ENCODE data around the gene MEF2D.

The MEF2D gene

GRCh38 chr1:156467906-156468305, 32.7 kb downstream of the MEF2D start:
- DNase-seq (ENCODE audit: low spot score) = no peak

GRCh38 chr1:156467385-156467784, 33.2 kb downstream of the MEF2D start:
- no peak for DNase-seq (ENCODE audit: low spot score)

DNA sequence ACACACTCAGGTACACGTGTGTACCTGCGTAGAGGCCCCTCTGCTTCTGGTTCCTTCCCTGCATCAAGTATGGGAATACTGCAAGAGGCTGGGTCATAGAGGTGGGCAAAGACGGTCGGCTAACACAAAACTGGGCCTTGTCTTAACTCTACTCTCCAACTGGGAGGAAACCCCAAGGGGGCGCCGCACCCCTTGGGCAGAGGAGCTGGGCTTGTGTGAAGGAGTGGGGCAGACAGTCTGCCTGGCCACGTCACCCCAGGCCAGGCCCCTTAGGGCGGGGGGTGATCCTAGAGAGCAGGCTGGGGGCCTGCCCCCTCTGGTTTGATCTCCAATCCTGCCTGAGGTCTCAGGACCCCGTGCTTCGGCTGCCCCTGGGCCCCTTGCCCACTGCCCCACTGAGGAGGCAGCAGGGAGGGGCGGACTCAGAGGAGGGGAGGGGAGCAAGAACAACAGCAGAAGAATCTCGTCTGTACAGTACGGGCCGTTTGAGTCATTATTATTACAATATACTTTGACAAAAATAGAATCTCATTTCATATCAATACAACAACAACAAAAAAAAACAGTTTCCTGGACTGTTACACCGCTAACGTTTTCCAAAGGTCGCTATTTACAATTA, 34.7 kb downstream of the MEF2D start:
- DNase-seq (ENCODE audit: low spot score) = no peak

- DNase-seq (ENCODE audit: low spot score) = no peak
Measured at GRCh38 chr1:156464825-156465452, 35.6 kb downstream of the MEF2D start.

GRCh38 chr1:156464335-156464734, 36.2 kb downstream of the MEF2D start:
- no peak for DNase-seq (ENCODE audit: low spot score)

DNA sequence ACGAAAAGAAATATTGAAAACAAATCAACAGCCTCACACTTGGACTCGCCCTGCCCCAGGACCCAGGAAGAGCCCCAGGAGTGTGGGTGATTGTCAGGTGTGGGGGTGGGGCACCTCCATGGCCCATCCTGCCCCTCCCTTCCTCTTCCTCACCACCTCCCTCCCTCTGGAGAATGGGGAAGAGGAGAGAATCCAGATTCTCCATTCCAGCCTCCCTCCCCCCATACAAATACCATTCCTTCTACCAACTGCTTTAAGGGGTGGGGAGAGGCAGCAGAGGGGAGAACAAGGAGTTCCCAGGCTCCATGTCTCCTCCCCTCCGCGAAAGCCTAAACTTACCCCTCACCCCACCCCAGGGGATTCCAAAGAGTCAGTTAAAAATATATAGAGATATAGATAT, 36.7 kb downstream of the MEF2D start:
- no peak for DNase-seq (ENCODE audit: low spot score)

DNA sequence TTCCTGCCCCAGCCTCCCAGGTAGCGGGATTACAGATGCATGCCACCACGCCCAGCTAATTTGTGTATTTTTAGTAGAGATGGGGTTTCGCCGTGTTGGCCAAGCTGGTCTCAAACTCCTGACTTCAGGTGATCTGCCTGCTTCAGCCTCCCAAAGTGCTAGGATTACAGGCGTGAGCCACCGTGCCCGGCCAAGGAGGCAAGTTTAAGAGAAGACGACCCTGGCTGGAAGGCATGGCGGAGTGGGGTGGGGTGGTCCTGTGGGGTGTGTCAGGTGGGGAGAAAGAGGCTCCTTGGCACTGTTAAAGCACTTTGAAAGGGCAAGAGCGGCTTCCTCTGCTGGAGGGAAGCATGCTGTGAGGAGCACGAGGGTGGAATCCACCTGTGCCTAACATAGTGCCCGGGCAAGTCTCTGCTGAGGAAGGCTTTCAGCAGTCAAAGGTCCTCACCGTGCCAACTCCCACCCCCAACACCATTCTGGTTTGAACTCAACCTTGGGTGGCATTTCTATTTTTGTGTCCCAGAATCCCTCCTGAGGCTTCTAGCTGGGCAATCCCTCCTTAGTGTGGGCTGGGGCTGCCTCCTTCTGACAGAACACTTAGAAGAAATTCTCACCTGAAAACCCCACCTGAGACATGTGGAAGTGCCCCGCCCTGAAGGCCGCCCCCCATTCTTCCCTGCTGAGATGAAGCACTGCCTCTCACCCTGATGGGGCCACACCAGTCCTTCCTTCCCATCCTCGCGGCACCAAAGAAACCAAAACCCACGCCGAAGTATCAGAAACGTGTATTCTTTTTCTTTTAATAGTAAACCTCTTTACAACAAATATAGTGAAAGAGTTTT, 37.4 kb downstream of the MEF2D start:
- no peak for DNase-seq (ENCODE audit: low spot score)

DNA sequence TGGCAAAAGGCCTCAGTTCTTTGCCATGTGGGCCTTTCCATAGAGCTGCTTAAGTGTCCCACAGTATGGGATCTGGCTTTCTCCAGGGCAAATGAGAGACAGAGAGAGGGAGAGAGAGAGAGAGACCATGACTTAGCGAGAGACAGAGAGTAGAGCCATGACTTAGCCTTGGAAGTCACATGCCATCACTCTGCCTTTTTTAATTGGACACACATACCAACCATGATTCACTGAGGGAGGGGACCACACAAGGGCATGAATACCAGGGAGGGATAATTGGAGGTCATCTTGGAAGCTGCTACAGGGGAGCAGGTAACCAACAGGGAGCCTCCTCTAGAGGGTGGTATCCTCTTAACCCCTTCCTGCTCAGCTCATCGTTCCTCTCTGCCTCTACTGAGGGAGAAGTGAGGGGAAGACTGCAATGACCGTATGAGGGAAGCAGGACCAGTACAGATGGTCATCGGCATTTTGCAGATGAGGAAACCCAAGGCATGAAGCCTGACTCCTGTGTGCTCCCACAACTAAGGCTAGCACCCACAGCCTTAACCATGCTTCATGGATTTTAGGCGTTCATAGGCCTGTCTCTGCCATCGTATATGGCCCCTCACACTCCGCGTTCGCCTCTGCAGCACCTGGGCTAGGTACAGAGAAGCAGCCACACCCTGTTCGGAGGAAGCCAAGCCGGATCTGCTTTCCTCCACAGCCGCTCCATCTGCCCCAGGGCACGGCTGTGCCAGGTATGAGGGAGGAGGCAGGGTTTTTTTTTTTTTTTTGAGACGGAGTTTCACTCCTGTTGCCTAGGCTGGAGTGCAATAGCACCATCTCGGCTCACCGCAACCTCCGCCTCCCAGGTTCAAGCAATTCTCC, 38.6 kb downstream of the MEF2D start:
- DNase-seq (ENCODE audit: low spot score) = no peak

- DNase-seq (ENCODE audit: low spot score) = no peak
Measured at GRCh38 chr1:156461109-156461508, 39.5 kb downstream of the MEF2D start.

GRCh38 chr1:156460525-156460924, 40.0 kb downstream of the MEF2D start:
- DNase-seq (ENCODE audit: low spot score) = no peak

DNA sequence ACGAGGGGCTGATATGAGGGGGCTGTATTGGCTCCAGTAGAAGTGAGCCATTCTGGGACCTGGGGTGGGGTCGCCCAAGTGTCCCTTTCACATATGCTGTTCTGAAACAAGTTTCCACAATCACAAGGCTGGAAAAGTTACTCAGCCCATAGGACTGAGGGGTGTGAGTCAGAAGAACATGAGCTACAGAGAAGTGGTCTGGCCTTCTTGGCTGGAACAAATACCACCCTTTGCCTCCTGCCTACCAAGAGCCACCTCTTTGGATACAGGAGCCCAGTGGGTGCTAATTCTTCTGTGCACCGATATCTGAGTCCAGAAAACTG, 42.4 kb downstream of the MEF2D start:
- DNase-seq (ENCODE audit: low spot score) = no peak

DNA sequence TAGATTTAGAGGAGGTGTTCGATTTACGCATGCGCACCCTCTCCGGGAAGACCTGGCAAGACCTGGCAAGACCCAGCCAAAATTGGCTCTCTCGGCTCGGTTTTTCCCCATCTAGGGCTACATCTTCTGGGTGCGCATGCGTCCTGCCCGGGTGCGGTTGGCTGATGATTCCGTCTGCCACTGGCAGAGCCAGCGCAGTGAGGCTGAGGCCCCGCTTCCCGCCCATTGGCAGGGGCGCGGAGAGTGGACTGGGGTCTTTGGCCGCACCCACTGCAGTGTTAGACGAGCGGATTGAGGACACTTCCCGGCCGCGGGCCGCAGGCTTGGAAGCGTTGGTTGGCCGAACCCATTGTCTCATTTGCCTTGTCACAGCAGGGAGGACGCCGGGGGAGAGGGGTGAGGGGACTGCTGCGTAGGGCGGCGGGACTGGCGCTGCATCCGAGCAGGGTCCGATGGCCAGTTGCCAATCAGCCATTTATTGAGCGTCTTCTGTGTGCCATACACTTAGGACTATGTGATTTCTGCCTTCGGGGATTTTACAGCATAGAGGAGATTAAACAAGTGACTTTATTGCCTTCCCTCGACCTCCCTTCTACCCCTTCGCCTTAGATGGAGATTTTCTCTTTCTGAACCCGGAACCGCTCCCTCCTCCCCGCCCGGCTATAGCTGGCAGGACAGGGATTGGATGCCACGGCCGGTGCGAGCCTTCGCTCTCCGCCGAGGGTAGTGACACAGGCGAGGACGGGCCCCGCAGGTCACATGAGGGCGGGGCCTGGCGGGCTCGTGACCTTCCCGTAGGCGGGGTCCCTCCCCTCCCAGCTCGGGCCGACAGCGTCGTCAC, 43.7 kb downstream of the MEF2D start:
- DNase-seq (ENCODE audit: low spot score) = peak; percentile 98

- no peak for DNase-seq (ENCODE audit: low spot score)
Measured at GRCh38 chr1:156455362-156455761, 45.2 kb downstream of the MEF2D start.

- no peak for DNase-seq (ENCODE audit: low spot score)
Measured at GRCh38 chr1:156452907-156453306, 47.7 kb downstream of the MEF2D start.

DNA sequence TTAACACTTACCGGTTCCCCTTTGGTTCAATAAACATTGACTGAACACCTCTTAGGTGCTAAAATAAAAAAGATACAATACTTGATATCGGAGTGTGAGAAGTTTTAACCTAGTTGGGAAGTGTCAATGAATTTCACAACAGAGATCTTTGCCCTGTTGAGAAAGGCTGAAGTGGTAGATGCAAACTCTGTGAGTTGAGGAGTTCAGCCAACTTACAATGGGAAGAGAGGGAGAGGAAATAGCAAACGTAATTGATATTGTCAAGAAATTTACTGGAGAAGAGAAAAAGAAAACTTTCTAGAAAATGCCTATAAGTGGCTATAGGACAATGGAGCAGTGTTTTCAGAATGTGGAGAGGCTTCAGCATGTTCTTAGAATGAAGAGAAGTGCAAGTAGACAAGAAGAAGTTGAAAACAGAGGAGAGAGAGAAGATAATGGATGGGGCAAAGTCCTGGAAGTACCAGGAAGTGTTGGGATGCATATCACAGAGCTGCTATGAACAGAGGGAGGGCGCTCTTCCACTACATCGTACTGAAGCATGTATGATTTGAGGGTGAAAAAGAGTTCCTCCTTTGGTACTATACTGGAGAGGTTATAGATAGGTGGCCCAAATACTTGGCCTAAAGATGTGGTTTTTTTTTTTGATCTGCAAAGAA, 48.9 kb downstream of the MEF2D start:
- no peak for DNase-seq (ENCODE audit: low spot score)

- no peak for DNase-seq (ENCODE audit: low spot score)
Measured at GRCh38 chr1:156448134-156448967, 52.2 kb downstream of the MEF2D start.

- peak; percentile 81 for DNase-seq (ENCODE audit: low spot score)
Measured at GRCh38 chr1:156445789-156446263, 54.7 kb downstream of the MEF2D start.

- peak; percentile 25 for DNase-seq (ENCODE audit: low spot score)
Measured at GRCh38 chr1:156444407-156445001, 56.1 kb downstream of the MEF2D start.

DNA sequence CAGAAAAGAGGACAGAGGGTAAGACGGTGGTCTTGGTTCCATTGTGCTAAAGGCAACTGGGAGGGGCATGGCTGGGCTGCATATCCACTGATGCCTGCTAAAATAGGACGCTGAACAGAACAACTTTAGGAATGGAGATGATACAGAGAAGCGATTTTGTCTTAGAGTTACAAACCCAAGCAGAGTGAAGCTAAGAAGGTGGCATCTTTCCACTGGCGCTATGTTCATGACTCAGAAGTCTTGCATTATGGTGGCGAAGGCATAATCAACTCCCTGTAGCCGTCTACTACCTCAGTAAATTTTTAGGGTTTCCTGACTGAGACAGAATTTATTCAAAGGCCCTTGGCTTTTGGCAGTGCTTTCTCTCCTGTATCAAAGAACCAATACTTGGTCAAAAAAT, 57.3 kb downstream of the MEF2D start:
- no peak for DNase-seq (ENCODE audit: low spot score)

Data from kidney capillary endothelial cell (primary cell).